ENCODE data around the gene CDH5. TPM values are rescaled to one million over a fixed set of nuclear protein-coding genes. Genes with fewer than 3 reads are reported as not detected.
"Not testable (repeated sequence)": the region's sequence is repeated elsewhere in the genome, so short reads cannot be mapped to it uniquely, and the experiment has no call there.

The CDH5 gene, protein sequence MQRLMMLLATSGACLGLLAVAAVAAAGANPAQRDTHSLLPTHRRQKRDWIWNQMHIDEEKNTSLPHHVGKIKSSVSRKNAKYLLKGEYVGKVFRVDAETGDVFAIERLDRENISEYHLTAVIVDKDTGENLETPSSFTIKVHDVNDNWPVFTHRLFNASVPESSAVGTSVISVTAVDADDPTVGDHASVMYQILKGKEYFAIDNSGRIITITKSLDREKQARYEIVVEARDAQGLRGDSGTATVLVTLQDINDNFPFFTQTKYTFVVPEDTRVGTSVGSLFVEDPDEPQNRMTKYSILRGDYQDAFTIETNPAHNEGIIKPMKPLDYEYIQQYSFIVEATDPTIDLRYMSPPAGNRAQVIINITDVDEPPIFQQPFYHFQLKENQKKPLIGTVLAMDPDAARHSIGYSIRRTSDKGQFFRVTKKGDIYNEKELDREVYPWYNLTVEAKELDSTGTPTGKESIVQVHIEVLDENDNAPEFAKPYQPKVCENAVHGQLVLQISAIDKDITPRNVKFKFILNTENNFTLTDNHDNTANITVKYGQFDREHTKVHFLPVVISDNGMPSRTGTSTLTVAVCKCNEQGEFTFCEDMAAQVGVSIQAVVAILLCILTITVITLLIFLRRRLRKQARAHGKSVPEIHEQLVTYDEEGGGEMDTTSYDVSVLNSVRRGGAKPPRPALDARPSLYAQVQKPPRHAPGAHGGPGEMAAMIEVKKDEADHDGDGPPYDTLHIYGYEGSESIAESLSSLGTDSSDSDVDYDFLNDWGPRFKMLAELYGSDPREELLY
- polyA plus RNA-seq (2012; ENCODE audit: insufficient read depth, insufficient read length), result not detected

DNA sequence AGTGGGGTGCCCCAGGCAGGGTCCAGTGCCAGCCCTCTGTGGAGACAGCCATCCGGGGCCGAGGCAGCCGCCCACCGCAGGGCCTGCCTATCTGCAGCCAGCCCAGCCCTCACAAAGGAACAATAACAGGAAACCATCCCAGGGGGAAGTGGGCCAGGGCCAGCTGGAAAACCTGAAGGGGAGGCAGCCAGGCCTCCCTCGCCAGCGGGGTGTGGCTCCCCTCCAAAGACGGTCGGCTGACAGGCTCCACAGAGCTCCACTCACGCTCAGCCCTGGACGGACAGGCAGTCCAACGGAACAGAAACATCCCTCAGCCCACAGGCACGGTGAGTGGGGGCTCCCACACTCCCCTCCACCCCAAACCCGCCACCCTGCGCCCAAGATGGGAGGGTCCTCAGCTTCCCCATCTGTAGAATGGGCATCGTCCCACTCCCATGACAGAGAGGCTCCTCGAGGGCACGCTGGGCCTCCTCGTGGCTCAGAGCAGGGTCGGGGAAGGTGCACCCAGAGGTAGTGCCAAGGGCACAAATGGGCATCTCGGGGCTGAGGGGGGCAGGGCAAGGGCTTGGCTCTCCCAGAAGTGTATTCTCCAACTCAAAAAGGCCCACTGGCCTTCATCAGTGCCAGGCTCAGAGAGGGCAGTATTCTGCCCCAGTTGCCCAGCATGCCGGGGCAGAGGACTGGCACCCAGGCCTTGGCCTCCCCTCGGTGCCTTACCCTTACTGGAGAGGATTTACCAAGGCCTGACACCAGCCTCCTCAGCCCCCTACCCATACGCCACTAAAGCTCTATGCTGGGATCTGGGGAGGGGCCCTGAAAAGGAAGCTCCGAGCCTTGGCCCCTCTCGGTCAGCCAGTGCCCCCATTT lies at the start of gene CDH5:
Gene CDH5, plus strand, starts transcription at position 259 of the 867 bp plus-strand sequence. CDS start 12,647 bp downstream, outside the sequence.
- DNase-seq (ENCODE audit: low read depth, low spot score), result no peak

DNA sequence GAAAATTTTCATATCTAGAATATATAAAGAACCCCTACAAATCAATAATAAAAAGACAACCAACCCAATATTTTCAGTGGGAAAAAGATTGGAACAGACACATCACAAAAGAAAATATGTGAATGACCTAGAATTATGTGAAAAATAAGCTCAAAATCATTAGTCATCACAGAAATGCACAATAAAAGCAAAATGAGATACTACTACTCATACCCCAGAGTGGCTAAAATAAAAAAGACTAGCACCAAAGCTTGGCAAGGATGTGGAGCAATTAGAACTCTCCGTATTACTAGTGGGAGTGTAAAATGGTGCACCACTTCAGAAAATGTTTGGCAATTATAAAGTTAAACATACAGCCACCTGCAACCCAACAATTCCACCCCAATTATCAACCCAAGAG lies 48.0 kb upstream of the CDH5 start:
- H3K4me3 ChIP-seq (ENCODE audit: low read length), result no peak overlapping the region
- no peak for DNase-seq (ENCODE audit: low read depth, low spot score)

More for the DNA sequence above, at the start of gene CDH5:
- H3K4me3 ChIP-seq (ENCODE audit: low read length), result no peak within 1 kb of the TSS

DNA sequence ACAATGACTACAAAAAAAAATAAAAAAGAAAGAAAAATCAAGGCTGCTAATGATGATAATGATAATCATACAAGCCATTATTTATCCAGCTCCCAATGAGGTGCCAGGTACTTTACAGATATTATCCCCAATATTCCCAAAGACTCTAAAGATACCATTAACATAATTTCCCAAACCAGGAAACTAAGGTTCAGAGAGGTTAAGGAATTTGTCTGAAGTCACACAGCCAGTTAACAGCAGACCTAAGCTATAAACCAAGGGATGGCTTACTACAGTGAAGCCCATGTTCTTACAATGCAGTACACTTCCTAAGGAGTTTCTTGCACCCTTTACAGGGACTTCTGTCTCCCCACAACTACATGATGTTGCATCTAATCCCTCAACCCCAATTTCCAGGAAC lies 45.7 kb upstream of the CDH5 start:
- H3K4me3 ChIP-seq (ENCODE audit: low read length), result no peak overlapping the region

DNA sequence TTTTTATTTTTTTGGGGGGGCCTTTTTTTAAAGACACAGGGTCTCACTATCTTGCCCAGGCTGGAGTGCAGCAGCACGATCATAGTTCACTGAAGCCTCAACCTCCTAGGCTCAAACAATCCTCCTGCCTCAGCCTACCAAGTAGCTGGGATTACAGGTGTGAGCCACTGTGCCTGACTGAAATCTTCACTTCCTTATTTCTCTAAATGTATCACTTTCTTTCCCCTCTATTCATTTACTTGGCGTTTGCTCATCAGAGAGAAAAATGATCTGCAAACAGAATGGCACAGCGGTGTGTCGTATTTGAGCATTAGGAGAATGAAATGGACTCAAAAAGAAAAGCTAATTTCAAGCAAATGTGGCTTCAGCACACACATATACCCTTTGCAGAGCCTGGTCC lies 44.3 kb upstream of the CDH5 start:
- H3K4me3 ChIP-seq (ENCODE audit: low read length), result no peak overlapping the region

More for the DNA sequence above, 45.7 kb upstream of the CDH5 start:
- DNase-seq (ENCODE audit: low read depth, low spot score), result no peak

DNA sequence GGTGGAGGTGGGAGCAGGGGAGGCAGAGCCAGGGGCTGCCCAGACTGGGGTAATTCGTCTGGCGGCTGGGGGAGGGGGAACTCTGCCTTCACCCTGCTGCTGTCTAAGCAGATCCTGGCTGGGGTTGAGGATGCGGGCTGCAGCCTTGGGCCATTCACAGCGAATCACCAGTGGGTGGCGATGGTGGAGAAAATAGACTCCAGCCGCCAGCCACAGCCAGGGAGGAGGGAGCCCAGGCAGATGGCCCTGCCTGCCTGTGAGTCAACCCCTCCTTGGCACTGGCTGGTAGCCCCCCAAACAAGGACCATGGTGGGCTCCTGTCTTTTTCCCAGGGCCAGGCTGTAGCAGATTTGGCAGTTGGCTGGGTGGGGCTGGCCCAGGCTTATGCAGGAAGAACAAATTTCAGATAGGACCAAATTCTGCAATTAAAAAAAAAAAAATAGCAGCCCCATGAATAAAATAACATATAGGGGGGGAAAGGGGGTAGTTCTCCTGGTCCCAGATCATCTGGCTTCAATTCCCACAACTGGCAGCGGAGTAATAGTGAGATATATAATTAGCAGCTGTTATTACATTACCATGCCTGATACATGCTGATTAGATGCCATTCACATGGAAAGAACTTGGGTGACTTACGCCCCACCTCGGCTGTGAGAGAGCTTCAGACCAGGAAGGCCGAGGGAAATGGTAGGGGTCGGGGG lies 41.5 kb upstream of the CDH5 start:
- no peak for DNase-seq (ENCODE audit: low read depth, low spot score)

More for the DNA sequence above, 44.3 kb upstream of the CDH5 start:
- no peak for DNase-seq (ENCODE audit: low read depth, low spot score)

DNA sequence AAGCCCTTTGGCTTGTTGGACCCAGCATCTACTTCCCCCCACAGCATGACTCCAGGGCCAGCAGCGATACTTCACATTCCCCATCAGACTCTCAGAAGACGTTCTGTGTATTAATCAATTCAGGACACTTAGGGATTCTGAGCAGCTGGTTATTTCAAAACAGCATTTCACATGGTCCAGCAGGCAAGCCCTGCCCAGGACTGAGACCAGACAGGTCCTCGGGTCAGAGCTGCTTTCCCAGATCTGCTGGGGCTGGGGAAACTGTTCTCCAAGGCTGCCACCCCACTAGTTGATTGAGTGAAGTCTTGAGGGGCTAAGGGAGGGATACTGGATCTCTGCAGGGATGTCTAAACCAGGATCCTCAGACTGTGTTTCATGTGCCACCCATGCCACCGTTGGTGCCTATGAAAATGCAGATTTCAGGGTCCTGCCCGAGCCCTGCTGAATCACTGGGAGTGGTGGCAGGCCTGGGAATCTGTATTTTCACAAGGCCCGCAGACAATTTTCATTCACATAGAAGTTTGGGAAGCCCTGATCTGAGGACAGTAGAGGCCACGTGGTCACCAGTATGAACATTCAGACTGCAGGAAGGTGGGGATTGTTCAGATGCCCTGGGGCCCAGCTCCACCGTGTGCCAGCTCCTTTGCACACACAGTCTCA lies 40.6 kb upstream of the CDH5 start:
- no peak for DNase-seq (ENCODE audit: low read depth, low spot score)
- H3K4me3 ChIP-seq (ENCODE audit: low read length), result no peak overlapping the region

More for the DNA sequence above, 41.5 kb upstream of the CDH5 start:
- no peak overlapping the region for H3K4me3 ChIP-seq (ENCODE audit: low read length)

DNA sequence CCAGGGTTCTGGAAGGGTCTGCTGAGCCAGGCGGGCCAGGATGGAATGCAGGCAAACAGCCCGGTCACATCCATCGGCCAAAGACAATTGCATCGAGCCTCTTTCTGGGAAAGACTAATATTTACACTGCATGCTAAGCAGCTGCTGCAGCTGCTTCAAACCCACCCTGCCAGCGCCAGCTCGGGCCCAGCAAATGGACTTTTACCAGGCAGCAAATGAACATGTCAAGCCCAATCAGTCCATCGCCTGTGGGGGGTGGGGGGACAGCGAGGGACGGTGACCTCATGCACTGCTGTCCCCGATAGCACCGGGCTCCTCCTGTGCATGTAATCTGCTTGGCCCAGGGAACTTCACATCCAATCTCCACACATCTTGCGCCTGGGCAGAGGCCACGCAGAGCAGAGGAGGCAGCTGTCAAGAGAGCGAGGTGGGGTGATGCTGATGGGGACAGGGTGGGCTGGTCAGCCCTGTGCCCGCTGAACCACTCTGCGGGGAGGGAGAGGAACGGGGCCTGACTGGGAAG lies 39.4 kb upstream of the CDH5 start:
- no peak for DNase-seq (ENCODE audit: low read depth, low spot score)
- no peak overlapping the region for H3K4me3 ChIP-seq (ENCODE audit: low read length)

DNA sequence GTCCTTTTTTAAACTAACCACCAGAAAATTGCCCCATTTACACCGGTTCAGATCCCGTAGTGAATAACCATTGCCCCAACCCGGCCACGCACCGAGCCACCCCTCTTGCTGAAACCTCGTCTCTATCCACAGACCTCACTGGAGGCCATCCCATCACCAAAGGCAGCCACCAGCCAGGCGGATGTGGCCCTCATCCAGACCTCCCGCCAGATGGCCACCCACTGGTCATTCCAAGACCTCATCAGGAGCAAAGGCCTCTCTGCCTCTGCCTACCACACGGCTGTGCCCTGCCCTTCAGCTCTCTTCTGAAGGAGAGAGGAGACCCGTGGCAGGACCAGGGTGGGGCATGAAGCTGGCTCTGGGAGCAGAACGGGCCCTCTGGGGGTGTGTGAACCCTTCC lies 38.2 kb upstream of the CDH5 start:
- DNase-seq (ENCODE audit: low read depth, low spot score), result no peak
- H3K4me3 ChIP-seq (ENCODE audit: low read length), result no peak overlapping the region

DNA sequence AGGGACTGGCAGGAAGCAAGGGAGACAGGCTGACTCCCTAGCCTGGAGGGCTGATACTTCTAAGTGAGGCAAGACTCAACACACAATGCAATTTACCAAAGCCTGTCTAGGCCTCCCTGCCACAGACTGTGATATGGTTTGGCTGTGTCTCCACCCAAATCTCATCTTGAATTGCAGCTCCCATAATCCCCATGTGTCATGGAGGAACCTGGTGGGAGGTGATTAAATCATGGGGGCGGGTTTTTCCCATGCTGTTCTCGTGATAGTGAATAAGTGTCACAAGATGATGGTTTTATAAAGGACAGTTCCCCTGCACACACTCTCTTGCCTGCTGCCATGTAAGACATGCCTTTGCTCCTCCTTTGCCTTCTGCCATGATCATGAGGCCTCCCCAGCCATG lies 35.0 kb upstream of the CDH5 start:
- DNase-seq (ENCODE audit: low read depth, low spot score); H3K4me3 ChIP-seq (ENCODE audit: low read length): not testable (repeated sequence)

DNA sequence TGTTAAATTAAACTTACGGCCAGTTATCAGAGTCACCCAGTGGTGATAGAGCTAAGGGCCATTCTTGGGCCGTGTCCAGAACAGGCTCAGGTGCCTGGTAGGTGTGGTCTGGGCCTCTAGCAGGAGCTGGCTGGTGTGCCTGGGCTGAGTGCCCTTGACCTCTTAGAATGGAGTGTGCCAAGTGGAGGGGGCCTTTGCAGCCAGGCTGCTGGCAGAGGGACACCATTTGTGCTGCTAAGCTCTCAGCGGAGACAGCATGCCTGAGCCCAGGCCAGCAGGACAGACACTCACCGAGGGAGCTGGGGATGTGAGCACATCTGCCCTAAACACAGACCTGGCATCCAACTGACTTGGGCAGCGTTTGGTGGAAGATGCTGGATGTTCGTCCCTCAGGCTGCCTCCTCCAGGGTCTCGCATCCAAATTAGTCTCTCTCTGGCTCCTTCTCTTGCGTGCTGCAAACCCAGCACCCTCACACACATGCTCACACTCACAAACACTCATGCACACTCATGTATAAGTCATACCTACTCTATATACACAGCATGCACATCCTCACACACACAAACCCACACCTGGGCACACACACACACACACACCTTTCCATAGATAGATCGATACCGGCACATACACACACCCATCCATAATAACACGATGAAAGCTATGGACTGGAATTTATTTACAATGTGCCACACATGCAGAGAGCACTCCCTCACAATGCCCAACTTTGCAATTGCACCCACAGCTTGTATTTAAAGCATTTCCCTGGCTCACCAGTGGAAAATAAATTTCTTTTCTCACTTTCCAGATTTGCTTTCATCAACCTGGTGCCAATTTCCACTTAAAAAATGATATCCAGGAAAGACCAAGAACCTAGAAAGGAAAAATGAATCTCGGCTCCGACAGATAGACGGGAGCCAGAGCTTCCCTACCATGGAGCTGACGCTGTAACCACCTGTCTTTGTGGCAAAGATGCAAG lies 33.6 kb upstream of the CDH5 start:
- no peak for DNase-seq (ENCODE audit: low read depth, low spot score)
- H3K4me3 ChIP-seq (ENCODE audit: low read length), result no peak overlapping the region

DNA sequence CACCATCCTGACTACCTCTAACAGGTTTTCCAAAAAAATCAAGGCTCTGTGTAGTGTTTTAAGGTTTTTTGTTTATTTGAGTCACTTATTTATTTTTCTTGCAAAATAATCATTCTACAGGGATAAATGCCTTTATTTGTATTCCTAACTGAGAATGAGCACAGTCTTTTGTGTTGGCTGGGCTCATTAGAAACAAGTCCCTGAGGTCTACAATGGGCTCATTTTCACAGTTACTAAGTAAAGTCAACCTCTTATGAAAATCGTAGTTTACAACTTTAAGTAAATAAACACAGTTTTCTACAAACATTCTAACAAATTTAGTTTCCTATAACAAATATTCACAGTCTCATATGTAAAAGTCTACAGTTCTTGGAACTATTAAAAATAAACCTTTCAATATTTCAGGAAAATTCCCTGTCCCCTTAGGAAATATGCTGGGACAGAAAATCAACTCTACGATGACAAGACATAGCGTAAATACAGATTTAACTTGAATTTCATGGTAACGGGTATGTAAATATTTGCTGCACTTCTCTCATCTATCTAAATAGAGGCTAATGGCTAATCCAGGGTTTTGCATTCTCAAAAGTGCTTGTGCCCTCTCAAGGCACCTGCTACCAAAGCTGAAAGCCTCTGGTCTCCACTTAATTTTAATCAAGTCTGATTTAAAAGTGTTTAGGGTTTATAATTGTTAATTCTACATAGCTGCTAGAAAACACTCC lies 31.5 kb upstream of the CDH5 start:
- DNase-seq (ENCODE audit: low read depth, low spot score), result no peak
- no peak overlapping the region for H3K4me3 ChIP-seq (ENCODE audit: low read length)

DNA sequence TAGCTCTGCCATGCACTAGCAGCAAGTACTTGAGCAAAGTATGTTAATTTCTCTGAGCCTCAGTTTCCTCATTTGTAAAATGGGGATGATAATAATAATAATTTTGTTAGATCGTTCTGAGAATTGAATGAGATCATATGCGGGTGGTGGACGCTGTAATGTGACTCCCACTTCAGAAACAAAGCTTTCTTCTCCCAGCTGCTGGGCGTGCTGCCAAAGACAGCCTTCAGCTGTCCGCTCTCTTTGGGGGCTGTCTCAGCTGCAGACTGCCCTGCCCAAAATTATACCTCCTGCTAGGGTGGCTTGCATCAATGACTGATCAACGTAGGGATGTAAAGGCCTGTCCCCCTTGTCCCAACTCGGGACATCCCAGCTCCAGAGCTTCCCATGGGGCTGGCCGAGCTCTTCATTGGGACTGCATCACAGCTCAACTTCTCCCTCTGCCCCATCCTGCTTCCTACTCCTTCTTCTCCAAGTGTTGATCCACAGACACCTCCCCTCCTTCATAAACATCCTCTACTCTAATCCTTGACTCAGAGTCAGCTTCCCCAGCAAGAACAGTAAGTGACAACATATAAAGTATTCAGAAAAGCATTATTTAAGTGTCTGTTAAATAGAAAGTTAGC lies 30.7 kb upstream of the CDH5 start:
- DNase-seq (ENCODE audit: low read depth, low spot score), result no peak
- no peak overlapping the region for H3K4me3 ChIP-seq (ENCODE audit: low read length)

DNA sequence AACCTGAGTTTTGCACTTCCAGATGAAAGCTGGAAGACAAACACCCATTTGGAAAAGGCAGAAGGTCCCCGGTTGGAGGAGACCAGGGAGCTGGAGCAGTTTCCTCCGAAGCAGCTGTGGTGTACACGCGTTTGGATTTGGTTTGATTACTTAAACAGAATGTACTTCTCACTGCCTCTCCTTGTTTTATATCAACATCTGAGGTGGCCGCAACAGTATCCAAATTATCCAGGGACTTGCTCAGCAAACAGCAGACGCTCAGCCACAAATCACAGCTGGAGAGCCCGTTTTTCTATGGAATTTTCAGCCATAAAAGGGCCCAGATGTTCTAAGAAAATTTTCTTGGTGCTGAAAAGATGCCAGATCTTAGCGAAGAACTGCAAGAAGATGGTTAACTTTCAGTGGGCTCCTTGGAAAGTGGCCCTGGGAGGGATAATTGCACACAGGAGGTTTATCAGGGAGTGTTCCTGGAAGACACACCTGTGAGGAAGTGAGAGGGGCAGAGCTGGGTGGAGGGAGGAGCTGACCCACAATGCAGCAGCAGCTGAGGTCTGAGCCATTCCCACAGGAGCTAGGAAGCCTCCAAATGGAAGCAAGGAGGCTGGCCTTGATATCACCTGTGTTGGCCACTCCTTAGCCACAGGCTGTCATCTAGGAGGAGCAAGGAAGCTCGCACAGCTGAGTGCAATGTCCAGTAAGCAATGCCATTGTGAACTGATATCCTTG lies 28.9 kb upstream of the CDH5 start:
- DNase-seq (ENCODE audit: low read depth, low spot score), result no peak
- no peak overlapping the region for H3K4me3 ChIP-seq (ENCODE audit: low read length)

DNA sequence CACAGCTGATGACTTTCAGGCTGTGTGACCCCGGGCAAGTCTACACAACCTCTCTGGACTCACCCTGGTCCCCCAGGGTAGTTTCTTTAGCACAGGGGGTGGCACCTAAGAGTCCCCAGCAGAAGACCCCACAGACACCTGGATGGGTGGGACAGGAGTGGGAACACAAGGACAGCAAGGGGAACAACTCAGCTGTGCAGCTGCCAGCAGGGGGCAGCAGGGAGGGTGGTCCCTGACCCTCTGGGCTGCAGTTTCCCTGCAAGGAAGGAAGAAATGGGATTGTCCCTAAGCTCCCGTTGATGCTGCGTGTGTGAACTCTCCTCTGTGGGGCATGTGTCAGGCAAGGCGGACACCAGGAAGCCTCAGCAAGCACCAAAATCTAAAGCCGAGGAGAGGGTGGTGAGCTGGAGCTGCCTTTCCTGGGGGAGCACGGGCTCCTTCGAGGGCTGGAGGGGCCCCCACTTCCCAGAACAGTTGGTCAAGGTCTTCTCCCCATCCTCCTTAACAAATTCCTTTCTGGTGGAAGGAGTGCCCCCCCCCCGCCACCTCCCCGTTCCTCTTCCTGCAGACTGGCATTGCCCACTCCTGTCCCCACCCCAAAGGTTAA lies 24.1 kb upstream of the CDH5 start:
- DNase-seq (ENCODE audit: low read depth, low spot score), result no peak
- H3K4me3 ChIP-seq (ENCODE audit: low read length), result no peak overlapping the region
